Ramos (cell line): Measurements from ENCODE around the gene PLCB4.

Experiments
- in situ Hi-C: fragments of 300-500 bp; cut with MboI; formaldehyde crosslinking; loops from one replicate; pipeline ENCODE4 v1.14.3; 2022; ENCODE audit warnings: low sequenced_read_pairs; ENCODE audit not compliant: unreplicated experiment

The PLCB4 gene

DNA sequence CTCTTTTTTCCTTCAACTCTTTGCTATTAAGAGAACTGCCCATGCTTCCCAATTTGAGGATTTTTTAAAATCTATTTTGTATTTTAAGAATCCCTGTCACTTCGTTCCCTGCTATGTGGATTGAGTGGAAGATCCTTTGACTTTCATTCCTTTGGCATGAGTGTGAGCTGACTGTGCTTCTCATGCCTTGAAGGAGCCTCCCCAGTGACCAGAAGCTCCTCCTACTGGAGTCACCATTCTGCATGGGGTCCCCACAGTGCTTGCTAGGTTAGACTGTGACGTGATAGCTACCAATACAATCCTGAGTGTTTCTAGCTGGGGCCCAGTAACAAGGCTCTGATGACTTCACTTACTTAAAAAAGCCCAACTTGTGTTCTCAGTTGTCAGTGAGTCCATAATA, 341.1 kb downstream of the PLCB4 start:
- in situ Hi-C loops: loop anchor here (5.0 to 25.0 kb wide), 3 partner anchors 197 to 677 kb away; no protein-coding TSS in a partner anchor

DNA sequence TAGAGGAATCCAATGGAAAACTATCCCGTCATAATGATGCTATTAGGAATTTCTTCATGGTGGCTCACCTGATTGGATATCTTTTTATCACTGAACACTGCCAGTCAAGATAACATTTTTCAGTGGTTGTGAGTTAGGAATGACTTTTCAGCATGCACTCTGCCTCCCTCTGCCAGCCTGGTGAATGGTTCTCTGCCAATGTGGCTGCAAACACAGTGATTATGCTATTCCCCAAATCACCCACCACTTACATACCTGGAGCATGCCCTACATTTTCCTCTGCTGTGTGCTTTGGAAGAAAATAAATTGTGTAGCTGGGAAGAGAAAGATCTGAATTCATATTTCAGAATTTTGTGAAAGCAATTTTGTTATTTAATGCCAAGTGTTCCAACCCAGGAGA, 342.9 kb downstream of the PLCB4 start:
- in situ Hi-C loops: loop anchor here (5.0 to 25.0 kb wide), 3 partner anchors 195 to 675 kb away; no protein-coding TSS in a partner anchor

DNA sequence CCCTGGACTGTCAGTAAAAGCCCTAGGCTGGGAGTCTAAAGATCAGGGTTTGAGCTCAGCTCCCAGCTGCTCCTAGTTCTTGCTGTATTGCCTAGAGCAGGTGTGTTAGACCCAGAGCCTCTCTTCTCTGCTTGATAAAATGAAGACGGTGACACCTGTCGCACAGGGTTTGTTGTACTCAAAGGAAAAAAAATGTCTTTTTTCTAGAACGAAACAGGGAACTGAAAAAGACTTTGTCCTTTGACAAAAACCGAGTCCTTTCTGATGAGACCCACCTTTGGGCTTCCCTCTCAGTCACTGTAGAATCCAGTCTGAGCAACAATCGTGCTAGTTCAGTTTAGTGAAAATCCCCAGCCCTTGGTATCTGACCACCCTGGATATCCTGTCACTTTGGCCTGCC, 343.4 kb downstream of the PLCB4 start:
- in situ Hi-C loops: loop anchor here (5.0 to 25.0 kb wide), 3 partner anchors 195 to 675 kb away; no protein-coding TSS in a partner anchor

DNA sequence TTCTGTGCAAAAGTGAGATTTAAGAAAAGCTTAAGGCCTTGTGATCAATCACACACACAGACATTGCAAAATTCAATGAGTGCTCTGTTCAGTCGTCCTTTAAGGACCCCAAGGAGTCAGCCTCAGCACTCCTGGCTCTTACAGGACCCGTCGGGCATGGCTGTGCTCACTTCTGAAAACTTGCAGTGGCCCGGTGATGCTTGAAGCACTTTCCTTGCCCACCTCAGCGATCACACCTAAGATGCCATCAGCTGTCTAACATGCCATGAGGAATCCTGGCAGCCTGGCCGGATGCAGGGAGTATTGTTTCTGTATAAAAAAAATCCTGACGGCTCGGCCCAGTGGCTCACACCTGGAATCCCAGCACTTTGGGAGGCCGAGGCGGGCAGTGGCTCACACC, 344.1 kb downstream of the PLCB4 start:
- in situ Hi-C loops: loop anchor here (5.0 to 25.0 kb wide), 3 partner anchors 194 to 674 kb away; no protein-coding TSS in a partner anchor

DNA sequence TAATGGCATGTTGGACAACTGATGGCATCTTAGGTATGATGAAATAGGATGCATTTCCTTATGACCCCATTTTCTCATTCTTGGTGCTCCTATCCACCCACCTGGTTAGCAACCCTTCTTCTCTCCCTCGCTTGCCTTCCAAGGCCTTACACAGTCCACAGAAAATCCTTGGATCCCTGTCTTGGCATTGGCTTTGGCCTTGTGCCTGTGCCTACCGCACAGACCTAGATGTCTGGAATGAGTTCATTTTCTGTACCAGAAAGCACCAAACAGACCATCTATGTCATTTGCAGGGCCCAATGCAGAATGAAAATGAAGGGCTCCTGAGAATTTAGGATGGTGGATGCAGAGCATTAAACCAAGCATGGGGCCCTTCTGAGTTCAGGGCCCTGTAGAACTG, 346.5 kb downstream of the PLCB4 start:
- in situ Hi-C loops: loop anchor here (25.0 kb wide), 2 partner anchors 497 to 672 kb away; no protein-coding TSS in a partner anchor

DNA sequence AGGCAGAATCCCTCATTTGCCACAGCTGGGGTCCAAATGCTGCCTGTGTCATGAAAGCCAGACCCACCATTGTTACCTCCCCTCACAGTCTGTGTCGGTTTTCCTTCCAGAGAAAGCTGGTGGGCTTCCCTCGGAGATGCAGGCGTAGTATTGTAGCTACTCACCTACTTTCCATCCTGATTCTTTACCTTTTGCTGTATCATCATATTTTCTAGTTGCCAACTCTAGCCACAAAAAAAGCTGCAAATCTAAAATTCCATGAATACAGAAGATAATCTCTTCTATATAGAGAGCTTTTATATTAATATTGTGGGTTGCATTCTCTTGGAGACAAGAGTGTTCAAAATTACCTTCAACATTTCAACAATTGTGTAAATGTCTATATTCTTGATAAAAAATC, 347.5 kb downstream of the PLCB4 start:
- in situ Hi-C loops: loop anchor here (25.0 kb wide), 2 partner anchors 496 to 671 kb away; no protein-coding TSS in a partner anchor

DNA sequence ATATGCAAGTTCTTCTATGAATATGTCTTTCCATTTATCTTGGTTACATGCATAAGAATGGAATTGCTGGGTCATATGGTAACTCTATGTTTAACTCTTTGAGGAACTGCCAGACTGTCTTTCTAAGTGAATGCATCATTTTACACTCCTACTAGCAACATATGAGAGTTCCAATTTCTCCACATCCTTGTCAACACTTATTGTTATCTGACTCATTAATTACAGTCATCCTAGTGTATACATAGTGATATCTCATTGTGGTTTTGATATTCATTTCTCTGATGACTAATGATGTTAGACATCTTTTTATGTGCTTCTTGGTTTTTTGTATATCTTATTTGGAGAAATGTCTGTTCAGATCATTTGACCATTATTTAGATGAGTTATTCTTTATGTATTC, 348.8 kb downstream of the PLCB4 start:
- in situ Hi-C loops: loop anchor here (25.0 kb wide), 2 partner anchors 495 to 670 kb away; no protein-coding TSS in a partner anchor

DNA sequence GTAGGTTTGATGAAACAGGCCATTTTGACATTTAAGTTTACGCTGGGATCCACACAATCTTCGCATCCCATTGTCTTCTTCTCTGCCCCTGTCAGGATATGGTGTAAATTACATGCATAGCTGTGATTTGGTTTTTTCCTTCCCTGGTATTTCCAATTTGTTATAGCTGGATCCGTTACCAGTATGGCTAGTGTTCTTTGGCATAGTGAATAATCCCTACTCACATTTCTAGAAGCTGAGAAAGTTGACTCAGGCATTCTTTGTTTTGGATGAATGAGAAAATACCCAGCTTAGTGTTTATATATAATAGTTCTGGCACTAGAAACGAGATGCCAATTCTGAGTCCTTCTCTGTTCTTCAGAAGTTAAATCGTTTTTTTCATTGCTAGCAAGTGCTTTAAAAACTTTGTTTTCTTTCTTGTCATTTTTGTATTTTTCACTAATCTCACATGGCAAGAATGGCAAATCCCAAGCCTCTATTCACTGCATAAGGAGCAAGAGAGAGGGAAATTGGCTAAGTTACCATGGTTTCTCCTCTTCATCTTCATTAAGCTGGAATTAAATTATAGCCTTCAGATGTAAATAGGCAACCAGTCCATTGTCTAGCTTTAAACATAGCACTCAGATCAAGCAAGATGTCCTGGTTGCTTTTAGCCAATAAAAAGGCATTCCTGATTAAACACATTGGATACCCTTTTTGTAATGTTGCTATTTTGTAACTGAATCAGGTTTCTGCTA, 353.6 kb downstream of the PLCB4 start:
- in situ Hi-C loops: loop anchor here (25.0 kb wide), 2 partner anchors 490 to 665 kb away; no protein-coding TSS in a partner anchor

DNA sequence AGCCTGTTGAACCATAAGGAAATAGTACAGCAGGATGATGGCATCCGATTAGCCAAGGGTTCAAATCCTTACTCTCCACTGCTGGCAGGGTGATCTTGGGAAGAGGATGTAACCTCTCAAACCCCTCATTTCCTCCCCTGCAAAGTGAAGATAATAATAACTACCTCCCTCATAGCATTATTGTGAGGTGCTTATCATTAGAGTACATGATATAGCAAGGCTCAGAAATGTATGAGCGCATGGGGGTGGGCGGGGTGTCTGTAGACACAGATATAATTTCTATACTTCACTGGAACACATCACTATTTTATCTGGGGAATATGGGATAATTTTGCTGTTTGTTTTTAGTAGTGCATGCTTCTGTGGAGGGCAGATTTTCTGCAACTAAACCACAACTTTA, 355.7 kb downstream of the PLCB4 start:
- in situ Hi-C loops: loop anchor here (25.0 kb wide), 2 partner anchors 488 to 663 kb away; no protein-coding TSS in a partner anchor

DNA sequence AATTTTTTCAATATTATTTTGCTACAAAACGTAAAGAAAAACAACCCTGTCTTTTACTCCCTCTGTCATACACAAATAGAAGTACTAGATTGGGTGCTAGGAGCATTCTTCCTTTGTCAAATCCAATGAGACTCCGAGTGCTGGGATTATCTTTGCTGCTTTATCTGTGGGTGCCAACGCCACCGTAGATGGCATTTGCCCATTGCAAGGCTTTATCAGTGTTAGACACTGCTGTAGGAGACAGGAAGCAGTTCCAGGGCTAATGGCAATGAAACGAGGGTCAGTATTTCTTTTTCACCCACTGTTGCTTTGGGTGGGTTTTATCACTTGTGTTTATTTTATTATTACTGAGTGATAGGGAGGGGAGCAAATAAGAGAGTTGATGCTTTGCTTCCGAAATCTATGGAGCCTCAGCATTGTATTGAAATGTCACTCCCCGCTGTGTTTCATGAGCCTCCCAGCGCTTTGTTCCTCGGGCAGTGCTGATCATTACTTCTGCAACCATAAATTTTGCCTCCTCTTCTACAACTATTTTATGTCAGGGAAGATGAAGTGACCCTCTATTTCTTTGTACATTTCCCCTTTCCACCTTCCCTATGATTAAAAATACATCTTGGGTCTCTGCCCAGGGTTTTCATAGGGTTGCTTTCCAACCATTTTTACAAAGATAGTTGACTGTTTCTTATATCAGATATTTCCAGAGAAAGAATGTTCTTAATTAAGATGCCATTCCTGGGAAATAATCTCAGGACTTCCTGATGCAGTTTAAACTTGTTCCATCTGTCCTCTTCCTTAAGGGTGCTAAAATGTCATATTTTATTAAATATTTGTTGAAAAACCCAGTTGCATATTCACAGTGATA, 358.8 kb downstream of the PLCB4 start:
- in situ Hi-C loops: no loop called here

DNA sequence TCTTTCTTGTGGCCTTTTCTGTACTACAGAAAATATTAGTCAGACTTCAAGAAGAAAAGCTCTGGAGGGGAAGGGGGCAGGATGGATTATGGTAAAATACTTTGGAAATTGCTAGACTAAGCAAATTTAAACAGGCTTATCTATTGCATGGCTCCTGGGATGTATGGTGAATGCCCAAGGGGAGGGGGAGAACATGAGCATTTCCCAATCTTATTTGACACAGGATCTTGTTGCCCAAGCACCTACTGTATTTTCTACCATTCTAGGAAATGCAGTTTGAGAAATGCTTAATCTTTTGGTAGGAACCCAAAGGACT, 359.4 kb downstream of the PLCB4 start:
- in situ Hi-C loops: no loop called here

DNA sequence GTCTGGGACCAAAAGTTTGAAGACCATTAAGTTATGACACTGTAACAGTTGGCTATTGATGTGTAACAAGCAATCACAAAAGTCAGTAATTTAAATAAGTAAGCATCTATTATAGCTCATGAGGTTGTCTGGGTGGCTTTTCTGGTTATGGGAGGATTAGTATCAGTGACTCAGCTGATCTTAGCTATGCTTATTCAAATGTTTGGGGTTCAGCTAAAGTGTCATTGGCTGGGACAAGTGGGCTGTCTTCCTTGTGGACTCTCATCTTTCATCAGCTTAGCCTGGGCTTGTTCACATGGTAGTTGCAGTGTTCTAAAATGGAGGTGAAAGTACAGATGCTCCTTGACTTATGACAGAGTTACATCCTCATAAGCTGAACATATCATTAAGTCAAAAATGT, 370.9 kb downstream of the PLCB4 start:
- in situ Hi-C loops: no loop called here

DNA sequence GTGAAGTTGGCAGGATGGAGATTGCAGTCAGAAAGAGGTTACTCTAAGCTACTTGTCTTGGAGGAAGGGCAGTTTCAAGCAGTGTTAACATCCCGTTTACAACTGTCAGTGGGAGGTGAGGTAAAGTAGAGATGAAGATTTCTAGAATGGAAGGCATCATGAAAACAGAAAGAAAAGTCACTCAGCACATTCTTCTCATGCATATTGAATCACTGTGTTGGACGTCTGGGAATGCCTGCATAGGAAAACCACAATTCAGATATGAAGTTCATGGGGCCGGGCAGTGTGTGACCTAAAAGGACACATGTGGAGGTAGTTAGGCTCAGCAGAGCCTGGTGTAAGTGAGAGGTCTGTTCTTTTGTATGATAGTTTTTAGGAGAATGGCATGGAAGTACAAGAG, 372.0 kb downstream of the PLCB4 start:
- in situ Hi-C loops: no loop called here

DNA sequence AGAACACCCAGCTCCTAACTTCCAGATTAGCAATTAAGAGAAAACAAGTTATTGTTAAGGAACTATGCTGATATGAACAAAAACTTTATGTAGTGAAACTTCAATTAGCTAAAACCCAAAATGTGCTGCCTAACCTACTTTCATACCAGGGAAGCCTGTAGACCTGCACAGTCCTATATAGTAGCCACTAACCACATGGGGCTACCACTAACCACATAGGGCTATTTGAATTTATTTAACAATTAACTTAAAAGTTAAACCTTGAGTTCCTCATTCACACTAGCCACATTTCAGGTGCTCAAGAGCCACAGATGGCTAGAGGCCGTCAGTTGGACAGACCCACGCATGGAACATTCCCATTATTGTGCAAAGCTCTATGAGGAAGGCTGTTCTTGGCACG, 373.1 kb downstream of the PLCB4 start:
- in situ Hi-C loops: no loop called here

DNA sequence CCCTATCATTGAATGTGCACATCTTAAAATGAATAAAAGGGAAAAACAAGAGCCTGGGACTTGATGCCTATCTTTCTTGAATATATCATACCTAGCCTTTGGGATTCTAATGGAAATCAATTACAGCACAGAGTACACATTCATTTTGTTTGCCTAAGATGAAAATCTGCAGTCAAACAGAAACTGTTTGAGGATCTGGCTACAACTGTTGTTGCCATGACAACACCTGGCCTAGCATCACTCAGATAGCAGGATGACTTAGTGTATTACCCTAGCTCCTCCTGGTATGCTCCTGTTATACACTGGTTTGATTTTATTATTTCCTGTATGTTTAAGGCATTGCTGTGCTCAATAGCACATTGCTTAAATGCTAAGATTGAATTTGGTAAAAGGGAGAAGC, 374.0 kb downstream of the PLCB4 start:
- in situ Hi-C loops: no loop called here

DNA sequence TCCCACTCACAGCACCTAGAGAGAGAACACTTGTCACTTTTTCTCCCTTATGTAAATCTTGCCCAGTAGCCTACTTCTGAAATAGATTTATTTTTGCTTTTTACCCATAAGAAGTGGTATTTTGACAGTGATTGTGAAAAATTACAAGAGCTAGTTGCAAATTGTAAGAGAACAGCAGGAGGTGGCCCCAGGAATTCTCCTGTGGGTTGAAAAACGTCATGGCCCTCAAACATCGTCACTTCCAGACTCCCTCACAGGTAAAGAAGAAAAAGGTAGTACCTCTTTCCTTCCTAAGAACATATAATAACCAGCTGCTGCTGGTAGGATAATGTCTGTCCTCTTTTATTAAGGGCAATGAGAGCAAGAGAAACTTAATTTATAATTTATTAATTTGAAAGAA, 376.0 kb downstream of the PLCB4 start:
- in situ Hi-C loops: no loop called here

DNA sequence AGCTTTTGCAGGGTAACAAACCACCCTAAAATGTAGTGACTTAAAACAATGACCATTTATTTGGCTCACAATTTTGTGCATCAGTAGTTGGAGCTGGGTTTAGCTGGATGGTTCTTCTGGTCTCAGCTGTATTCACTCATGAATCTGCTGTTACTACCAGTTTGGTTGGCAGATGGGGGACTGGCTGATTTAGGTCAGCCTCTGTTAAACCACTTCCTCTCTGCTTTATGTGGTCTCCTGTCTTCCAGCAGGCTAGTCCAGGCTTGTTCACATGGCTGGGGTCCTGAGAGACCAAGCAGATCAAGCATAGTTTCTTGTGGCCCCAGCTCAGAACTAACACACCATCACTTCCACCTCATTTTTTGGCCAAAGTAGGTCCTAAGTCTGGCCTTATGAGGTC, 378.3 kb downstream of the PLCB4 start:
- in situ Hi-C loops: no loop called here

DNA sequence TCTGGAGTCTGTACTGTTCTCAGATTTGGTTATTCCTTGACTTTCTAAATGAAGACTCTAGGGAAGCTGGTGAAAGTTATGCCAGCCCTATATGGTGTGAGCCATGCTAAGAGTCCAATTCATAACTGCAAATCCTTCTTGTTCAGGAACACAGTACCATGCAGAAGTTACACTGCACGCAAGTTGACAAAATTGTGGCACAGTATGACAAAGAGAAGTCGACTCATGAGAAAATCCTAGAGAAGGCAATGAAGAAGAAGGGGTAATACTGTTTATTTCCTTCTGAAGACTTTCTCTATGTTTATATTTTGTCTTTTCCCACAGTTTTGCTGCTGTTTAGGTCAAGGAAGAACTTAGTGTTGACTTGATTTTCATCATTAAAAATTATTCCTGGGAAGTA, 384.3 kb downstream of the PLCB4 start:
- in situ Hi-C loops: no loop called here

DNA sequence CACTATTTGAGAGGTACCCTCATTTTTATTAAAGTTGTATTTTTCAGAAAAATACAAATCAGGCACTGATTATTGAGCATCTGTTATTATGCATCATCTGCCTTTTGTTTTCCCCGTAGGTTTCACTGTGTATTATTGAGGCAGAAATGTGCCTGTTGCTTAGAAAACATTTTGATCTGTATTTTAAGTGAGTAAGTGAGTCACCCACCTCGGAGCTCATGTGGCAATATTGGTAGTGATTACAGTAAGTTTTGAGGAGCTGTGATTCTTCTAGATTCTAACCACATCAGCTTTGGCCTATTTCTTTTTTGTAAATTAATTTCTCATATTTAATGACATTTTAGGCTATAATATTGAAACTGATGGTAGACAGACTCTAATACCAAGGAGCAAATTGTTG, 385.9 kb downstream of the PLCB4 start:
- in situ Hi-C loops: no loop called here

DNA sequence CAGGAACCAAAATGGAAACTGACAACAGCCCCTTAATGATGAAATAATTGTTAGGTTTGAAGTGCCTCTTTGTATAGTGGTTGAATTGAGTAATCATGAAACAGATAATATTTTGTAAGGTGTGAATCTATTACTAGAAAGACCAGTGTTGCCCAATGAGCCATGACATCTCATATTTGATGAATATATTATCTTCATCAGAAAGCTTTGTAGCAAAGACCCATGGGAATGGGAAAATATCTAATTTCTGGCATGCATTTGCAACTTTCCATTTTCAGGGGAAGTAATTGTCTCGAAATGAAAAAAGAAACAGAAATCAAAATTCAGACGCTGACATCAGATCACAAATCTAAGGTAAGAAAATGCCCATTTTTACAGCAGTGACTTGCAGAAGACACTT, 388.2 kb downstream of the PLCB4 start:
- in situ Hi-C loops: no loop called here

DNA sequence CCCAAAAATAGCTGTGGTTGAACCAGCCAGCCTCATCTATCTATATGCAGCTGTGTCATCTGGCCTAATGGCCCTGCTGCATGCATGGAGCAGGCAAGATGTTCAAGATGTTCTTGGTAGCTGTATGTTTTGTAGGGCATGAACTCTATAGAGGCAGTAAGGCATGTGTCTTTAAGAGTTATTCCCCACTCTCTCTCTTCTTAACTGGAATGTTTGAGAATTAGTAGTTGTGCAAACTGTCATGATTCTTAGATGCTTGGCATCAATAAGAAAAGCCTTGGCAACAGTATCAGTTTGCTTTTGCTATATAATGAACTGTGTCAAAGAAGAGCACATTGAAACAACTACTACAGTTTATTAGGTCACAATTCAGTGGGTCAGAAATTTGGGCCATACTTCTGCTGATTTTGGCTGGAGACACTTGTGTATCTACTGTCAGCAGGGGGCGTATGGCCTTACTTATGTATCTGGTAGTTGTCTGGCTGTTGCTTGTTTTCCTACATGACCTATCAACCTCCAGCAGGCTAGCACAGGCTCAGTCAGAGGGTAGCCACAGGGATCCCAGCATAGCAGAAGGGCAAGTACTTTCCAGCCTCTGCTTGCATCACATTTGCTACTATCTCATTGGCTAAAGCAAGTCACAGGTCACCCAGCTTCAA, 389.4 kb downstream of the PLCB4 start:
- in situ Hi-C loops: no loop called here
